CD4-positive, alpha-beta T cell (primary cell): ENCODE measurements around the gene WFDC13. TPM values are rescaled to one million over a fixed set of nuclear protein-coding genes. Genes with fewer than 3 reads are reported as not detected.
"Not testable (repeated sequence)": the region's sequence is repeated elsewhere in the genome, so short reads cannot be mapped to it uniquely, and the experiment has no call there.

Experiments used
- ATAC-seq: fragments of 200-7000 bp; cut with Tn5 transposase; one replicate; pipeline ENCODE4 v1.10.0; 2022; ENCODE audit warnings: mild to moderate bottlenecking; ENCODE audit not compliant: poor library complexity
- CTCF ChIA-PET: fragments of 350-600 bp; sonication (Branson Sonifier 250); formaldehyde crosslinking; loops from one replicate; lab custom pipeline; 2021; ENCODE audit warnings: antibody characterized with exemption, inconsistent platforms; lab: Charles Lee
- POLR2A ChIA-PET: fragments of 350-600 bp; sonication (Branson Sonifier 250); formaldehyde crosslinking; loops from one replicate; lab custom pipeline; 2021; ENCODE audit warnings: antibody characterized with exemption, inconsistent platforms; lab: Charles Lee
- DNase-seq, 14 experiments: peaks; one replicate each; pipeline ENCODE4 v3.0.0-alpha.2; 2013 to 2020; ENCODE audit warnings: mixed read lengths in 2 of 14
- H3K27ac ChIP-seq, 2 donors: one replicate each; pipeline versions ENCODE4 v1.5.1 to v1.7.0; 2013; ENCODE audit warnings: low read length in 2 of 2, low read depth in 1 of 2, mild to moderate bottlenecking in 1 of 2
- H3K27me3 ChIP-seq, 2 experiments: 1 replicate in 1 of 2; 2 replicates in 1 of 2; pipeline versions ENCODE4 v1.6.1 to v1.7.0; 2013; ENCODE audit warnings: low read length in 2 of 2, control low read depth in 1 of 2, mild to moderate bottlenecking in 1 of 2, moderate library complexity in 1 of 2; ENCODE audit not compliant: insufficient read depth in 2 of 2, control insufficient read depth in 1 of 2
- H3K36me3 ChIP-seq: one replicate; pipeline ENCODE4 v1.6.1; 2013; ENCODE audit warnings: low read length, control low read depth; ENCODE audit not compliant: insufficient read depth
- H3K4me1 ChIP-seq: one replicate; pipeline ENCODE4 v1.6.1; 2013; ENCODE audit warnings: low read length, control low read depth; ENCODE audit not compliant: insufficient read depth
- H3K4me3 ChIP-seq: one replicate; pipeline ENCODE4 v1.5.1; 2013; ENCODE audit warnings: mild to moderate bottlenecking, low read length, moderate library complexity
- H3K9me3 ChIP-seq, 2 experiments: 1 replicate in 1 of 2; 2 replicates in 1 of 2; pipeline versions ENCODE4 v1.6.1 to v1.7.0; 2013; ENCODE audit warnings: low read length in 2 of 2, mild to moderate bottlenecking in 2 of 2, control low read depth in 1 of 2, moderate library complexity in 1 of 2; ENCODE audit not compliant: control insufficient read depth in 1 of 2, insufficient read depth in 1 of 2
- H3K27ac Mint-ChIP-seq: one replicate; pipeline ENCODE4 v1.8.0; 2020; ENCODE audit warnings: mixed read lengths
- H3K27me3 Mint-ChIP-seq: one replicate; pipeline ENCODE4 v1.8.0; 2021; ENCODE audit warnings: mixed read lengths
- H3K36me3 Mint-ChIP-seq: one replicate; pipeline ENCODE4 v1.8.0; 2021; ENCODE audit warnings: low read depth, mixed read lengths
- H3K4me1 Mint-ChIP-seq: one replicate; pipeline ENCODE4 v1.8.0; 2021; ENCODE audit warnings: low read depth, mixed read lengths
- H3K4me3 Mint-ChIP-seq: one replicate; pipeline ENCODE4 v1.8.0; 2020; ENCODE audit warnings: mild to moderate bottlenecking, mixed read lengths
- H3K9me3 Mint-ChIP-seq: one replicate; pipeline ENCODE4 v1.8.0; 2020; ENCODE audit warnings: mixed read lengths
- intact Hi-C, 2 experiments: fragments of 100-400 bp; cut with DNase I in 1 of 2; cut with micrococcal nuclease in 1 of 2; formaldehyde crosslinking; loops; one replicate each; pipeline versions ENCODE4 v1.15.1 to v1.9.0; 2023 to 2025; cut with DNase I, micrococcal nuclease
- total RNA-seq, 174 experiments: library from RNA in 2 of 174; stranded (reverse) in 2 of 174; gene quantifications; one replicate each; pipeline ENCODE4 v1.2.3 and lab custom pipeline; 2021 to 2026
- TF ChIP-seq, protein P1 (sequence below): fragments of 200-600 bp; IDR thresholded peaks from one replicate; pipeline ENCODE4 v1.8.0; 2022; ENCODE audit warnings: antibody characterized with exemption, mild to moderate bottlenecking

The WFDC13 gene
- total RNA-seq, 2 experiments from 2014 or later = not detected

DNA sequence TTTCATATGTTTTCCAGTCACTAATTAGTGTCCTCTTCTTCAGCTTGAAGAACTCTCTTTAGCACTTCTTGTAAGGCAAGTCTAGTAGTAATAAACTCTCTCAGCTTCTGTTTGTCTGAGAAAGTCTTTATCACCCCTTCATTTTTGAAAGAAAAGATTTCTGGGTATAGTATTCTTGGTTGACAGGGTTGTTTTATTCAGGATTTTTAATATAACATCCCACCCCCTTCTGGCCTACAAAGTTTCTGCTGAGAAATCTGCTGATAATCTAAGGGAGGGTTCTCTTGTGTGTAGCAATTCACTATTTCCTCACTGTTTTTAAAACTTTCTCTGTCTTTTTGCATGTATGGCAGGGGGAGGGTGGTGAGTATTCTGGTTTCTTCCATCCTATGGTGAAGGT lies 22.2 kb upstream of the WFDC13 start:
- H3K4me1 ChIP-seq = no peaks in the 10 kb centered on the region
- intact Hi-C loops = no loop called here
- no peak overlapping the region for H3K27ac ChIP-seq
- peaks cover 0 to 9% of the 10 kb centered on the region in 2 experiments for H3K27me3 ChIP-seq
- H3K4me3 Mint-ChIP-seq = no peak overlapping the region
- no peaks in the 10 kb centered on the region for H3K4me1 Mint-ChIP-seq
- no peak overlapping the region for H3K27ac Mint-ChIP-seq
- H3K27me3 Mint-ChIP-seq = peaks cover 38% of the 10 kb centered on the region
- H3K9me3 ChIP-seq = peaks cover 4 to 41% of the 10 kb centered on the region in 2 experiments
- no peaks in the 10 kb centered on the region for H3K36me3 Mint-ChIP-seq
- ChIA-PET POLR2A (no interaction called here), CTCF (no interaction called here)
- no peak overlapping the region for H3K4me3 ChIP-seq
- no peak for DNase-seq
- TF ChIP-seq, protein P1, sequence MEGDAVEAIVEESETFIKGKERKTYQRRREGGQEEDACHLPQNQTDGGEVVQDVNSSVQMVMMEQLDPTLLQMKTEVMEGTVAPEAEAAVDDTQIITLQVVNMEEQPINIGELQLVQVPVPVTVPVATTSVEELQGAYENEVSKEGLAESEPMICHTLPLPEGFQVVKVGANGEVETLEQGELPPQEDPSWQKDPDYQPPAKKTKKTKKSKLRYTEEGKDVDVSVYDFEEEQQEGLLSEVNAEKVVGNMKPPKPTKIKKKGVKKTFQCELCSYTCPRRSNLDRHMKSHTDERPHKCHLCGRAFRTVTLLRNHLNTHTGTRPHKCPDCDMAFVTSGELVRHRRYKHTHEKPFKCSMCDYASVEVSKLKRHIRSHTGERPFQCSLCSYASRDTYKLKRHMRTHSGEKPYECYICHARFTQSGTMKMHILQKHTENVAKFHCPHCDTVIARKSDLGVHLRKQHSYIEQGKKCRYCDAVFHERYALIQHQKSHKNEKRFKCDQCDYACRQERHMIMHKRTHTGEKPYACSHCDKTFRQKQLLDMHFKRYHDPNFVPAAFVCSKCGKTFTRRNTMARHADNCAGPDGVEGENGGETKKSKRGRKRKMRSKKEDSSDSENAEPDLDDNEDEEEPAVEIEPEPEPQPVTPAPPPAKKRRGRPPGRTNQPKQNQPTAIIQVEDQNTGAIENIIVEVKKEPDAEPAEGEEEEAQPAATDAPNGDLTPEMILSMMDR = no peak
- ATAC-seq = no peak
- peaks cover 13% of the 10 kb centered on the region for H3K9me3 Mint-ChIP-seq
- no peaks in the 10 kb centered on the region for H3K36me3 ChIP-seq

DNA sequence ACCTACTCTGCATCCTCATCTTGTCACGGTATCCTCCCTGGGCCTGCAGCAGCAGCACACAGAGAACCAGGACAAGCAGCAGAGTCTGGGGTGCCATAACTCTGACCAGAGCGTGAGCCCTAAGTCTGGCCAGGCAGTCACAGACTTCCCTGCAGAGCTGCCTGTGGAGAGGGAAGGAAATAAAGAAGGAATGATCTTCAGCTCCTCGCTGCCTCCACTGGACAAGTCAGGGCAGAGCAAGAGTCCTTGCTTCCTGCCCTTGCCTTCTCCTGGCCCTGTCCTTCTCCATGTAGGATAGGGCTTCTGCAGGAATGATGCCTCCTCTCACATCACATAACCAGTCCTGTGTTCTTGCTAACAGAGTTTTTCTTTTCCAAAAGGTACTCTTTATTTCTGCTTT lies 15.9 kb upstream of the WFDC13 start:
- intact Hi-C loops = no loop called here
- TF ChIP-seq, protein P1 = no peak
- DNase-seq (no peak), ATAC-seq (no peak)
- Mint-ChIP-seq H3K27ac (no peak overlapping the region), H3K9me3 (no peaks in the 10 kb centered on the region), H3K4me3 (no peak overlapping the region), H3K36me3 (no peaks in the 10 kb centered on the region), H3K4me1 (no peaks in the 10 kb centered on the region), H3K27me3 (peaks cover 38% of the 10 kb centered on the region)
- peaks cover 3 to 9% of the 10 kb centered on the region in 2 experiments for H3K9me3 ChIP-seq
- no peaks in the 10 kb centered on the region for H3K4me1 ChIP-seq
- CTCF ChIA-PET = no interaction called here
- no peaks in the 10 kb centered on the region for H3K27me3 ChIP-seq
- H3K27ac ChIP-seq = no peak overlapping the region
- H3K36me3 ChIP-seq = no peaks in the 10 kb centered on the region
- POLR2A ChIA-PET = no interaction called here
- no peak overlapping the region for H3K4me3 ChIP-seq

DNA sequence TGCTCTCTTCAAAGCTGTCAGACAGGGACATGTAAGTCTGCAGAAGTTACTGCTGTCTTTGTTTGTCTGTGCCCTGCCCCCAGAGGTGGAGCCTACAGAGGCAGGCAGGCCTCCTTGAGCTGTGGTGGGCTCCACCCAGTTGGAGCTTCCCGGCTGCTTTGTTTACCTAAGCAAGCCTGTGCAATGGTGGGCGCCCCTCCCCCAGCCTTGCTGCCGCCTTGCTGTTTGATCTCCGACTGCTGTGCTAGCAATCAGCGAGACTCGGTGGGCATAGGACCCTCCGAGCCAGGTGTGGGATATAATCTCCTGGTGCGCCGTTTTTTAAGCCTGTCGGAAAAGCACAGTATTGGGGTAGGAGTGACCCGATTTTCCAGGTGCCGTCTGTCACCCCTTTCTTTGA lies 8.5 kb upstream of the WFDC13 start:
- H3K36me3 ChIP-seq, H3K4me3 ChIP-seq, H3K36me3 Mint-ChIP-seq, H3K27ac ChIP-seq, H3K4me1 Mint-ChIP-seq, DNase-seq, POLR2A ChIA-PET, CTCF ChIA-PET, ATAC-seq, H3K4me1 ChIP-seq, H3K9me3 Mint-ChIP-seq, H3K27me3 ChIP-seq, intact Hi-C loops, H3K27ac Mint-ChIP-seq, H3K9me3 ChIP-seq, H3K4me3 Mint-ChIP-seq: not testable (repeated sequence)
- H3K27me3 Mint-ChIP-seq = peaks cover 48% of the 10 kb centered on the region

DNA sequence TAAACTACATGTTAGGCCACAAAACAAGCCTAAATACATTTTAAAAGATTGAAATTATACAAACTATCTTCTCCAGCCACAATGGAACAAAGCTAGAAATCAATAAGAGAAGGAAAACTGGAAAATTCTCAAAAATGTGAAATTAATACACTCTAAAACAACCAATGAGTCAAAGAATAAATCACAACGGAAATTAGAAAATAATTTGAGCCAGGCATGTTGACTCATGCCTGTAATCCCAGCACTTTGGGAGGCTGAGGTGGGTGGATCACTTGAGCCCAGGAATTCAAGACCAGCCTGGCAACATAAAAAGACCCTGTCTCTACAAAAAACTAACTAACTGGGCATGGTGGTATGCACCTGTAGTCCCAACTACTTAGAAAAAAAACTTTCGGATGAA lies 6.3 kb upstream of the WFDC13 start:
- Mint-ChIP-seq H3K4me3 (no peak overlapping the region), H3K27me3 (peaks cover 46% of the 10 kb centered on the region), H3K27ac (no peak overlapping the region), H3K36me3 (no peaks in the 10 kb centered on the region), H3K4me1 (no peaks in the 10 kb centered on the region), H3K9me3 (peaks cover 2% of the 10 kb centered on the region)
- Histone ChIP-seq H3K4me3 (no peak overlapping the region), H3K27ac (no peak overlapping the region), H3K36me3 (no peaks in the 10 kb centered on the region), H3K27me3 (no peaks in the 10 kb centered on the region), H3K4me1 (no peaks in the 10 kb centered on the region), H3K9me3 (peaks cover 0 to 5% of the 10 kb centered on the region in 2 experiments)
- DNase-seq = no peak
- ATAC-seq = no peak
- POLR2A ChIA-PET = no interaction called here
- CTCF ChIA-PET = no interaction called here
- intact Hi-C loops = no loop called here
- TF ChIP-seq, protein P1 = no peak
